ENCODE results near the gene CPNE1.

The CPNE1 gene

DNA sequence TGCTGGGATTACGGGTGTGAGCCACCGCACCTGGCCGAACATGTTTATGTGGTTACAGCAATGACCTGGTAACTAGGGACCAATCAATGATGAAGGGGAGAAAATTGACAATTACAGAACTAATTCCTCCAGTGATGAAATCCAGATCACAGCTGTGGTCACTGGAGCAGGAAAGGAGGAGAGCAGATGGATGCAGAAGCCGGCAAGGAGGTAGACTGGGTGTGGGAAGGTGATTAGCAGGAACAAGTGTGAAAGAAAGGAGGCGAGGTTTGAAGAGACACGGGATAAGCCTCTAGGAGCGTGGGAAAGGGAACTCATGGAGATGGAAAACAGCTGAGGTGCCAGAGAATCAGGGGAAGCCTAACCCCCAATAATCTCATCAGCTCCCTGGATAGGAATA lies 66.2 kb downstream of the CPNE1 start:
- no peak for DNase-seq

GRCh38 chr20:35597186-35597585 lies 67.5 kb downstream of the CPNE1 start:
- DNase-seq: no peak

DNA sequence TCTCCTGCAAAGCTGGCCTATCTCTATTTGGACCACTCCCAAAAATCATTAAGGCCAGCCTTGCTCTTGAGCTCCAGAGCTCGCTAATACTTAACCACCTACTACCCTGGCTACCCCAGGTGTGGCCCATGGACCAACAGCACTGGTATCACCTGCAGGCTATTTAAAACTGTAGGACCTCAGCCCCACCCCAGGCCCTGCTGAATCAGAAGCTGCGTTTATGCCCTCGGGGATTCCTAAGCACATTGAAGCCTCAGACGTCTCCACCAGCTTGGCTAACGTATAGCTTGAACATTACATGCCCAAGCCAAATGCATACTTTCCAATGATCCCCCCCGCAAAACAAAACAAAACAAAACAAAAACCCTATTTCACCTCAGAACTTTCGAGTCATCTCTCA lies 68.8 kb downstream of the CPNE1 start:
- DNase-seq: no peak

GRCh38 chr20:35595456-35595855 lies 69.2 kb downstream of the CPNE1 start:
- DNase-seq: no peak

DNA sequence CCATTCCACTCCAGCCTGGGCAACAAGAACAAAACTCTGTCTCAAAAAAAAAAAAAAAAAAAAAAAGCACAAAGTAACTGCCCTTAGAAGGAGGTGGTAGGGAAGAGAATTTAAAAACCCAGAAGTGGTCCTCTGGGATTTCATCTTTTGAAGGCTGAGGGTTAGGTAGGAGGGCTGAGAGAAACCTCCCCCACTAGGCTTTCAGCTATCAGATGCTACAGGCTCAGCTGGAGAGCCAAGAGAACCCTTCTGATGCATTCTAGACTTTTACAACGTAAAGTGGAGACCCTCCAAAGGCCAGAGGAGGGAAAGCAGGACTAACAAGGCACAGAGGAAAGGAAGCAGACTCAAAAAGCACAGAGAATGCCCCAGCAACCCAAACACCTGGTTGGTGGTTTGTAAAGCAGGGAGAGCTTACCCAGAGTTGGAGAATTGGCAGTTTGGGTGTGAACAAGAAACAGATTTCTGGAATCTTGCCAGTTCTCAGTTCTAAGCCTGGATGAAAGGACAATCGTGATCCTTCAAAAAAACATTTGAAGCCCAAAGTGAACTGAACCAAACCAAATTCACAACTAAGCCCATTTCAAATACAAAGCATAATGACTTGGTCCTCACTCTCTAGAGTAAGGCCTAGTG lies 72.2 kb downstream of the CPNE1 start:
- no peak for DNase-seq

- no peak for DNase-seq
These were observed 76.3 kb downstream of the CPNE1 start for GRCh38 chr20:35588397-35588796.

- DNase-seq: no peak
These were observed 77.3 kb downstream of the CPNE1 start for GRCh38 chr20:35587436-35587835.

DNA sequence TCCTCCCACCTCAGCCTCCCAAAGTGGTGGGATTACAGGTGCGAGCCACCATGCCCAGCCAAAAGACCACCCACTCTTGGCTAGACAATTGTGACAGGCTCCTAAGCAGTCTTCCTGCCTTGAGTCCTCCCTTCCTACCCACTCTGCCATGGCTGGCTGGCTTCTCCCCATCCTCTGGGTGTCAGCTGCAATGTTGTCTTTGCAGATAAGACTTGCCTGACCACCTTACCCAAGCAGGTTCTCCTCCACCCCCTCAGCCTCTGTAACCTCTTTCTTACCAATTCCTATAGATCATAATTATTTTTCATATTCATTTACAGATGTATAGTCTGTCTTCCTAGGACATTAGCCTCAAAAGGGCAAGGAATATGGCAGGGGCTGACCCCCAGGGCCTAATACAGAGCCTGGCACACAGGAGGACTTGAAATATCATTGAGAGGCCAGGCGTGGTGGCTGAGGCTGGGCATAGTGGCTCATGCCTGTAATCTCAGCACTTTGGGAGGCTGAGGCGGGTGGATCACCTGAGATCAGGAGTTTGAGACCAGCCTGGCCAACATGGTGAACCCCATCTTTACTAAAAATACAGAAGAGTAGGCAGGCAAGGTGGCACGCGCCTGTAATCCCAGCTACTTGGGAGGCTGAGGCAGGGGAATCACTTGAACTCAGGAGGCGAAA lies 77.8 kb downstream of the CPNE1 start:
- DNase-seq: no peak

DNA sequence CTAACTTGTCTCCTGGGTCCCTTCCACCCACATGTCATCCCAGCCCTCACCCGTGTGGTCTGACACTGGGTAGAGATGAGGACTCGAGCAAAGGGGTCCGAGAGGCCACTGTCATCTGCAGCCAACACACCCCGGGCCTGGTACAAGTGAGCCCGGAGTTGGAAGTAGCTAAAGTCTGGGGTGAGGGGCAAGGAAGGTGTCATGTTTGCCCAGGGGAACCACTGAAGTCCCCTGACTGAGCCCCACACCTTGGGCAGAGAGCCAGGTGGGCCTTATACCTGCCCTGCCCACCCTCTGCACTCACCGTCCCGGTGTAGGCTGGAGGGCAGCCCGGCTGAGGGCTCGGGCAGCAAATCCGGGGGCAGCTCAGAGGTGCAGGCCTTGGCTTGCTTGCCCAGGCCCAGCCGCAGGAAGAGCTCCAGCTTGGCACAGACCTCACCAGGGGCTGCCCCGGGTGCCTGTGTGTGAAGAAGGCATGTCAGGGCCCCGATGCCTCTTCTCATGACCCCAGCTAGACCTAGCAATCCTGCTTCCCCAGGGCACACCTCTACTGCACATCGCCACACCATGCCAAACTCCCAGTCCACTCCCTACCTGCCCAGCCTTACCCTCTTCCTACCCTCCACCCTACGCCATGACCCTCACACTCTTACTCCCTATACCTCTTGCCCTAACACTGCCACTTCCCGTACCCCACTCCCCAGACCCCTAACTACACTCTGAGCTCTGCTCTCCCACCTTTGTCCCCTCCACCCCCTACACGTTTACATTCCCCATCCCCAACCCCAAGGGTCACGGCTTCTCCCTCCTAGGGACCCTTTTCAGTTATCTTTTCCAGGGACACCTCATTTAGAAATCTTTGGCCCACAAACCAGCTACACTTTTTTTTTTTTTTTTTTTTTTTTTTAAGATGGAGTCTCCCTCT lies 80.8 kb downstream of the CPNE1 start:
- no peak for DNase-seq

DNA sequence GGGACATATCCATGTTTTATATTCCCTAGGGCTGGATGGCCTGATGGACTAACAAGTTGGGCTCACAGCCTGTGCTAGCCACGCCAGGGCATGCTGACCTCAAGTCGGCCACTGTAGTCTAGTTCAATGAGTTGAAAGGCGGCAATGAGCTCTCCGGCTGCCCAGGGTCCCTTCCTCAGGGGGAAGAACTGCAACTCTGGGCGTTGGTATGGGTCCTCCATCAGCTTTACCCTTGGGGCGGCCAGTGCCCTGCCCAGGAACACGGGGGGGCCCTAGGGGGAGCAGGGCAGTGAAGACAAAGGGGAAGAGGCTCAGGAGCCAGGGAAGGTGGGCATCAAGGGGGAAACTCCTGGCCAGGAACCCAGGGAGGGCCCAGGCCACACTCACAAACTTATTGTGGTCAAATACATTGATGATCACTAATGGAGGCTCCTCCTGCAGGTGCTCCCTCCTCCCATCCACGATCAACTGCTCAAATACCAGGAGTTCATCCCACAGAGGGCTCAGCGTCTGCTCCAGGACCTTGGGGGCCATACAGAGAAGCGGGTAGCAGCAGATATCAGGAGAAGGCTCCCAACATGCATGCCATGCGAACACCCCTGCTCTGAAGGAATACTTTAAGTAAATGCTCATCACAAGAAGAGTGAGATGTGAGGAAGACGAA lies 81.8 kb downstream of the CPNE1 start:
- DNase-seq: no peak

- no peak for DNase-seq
These were observed 82.6 kb downstream of the CPNE1 start for GRCh38 chr20:35582131-35582530.

GRCh38 chr20:35579196-35579595 lies 85.5 kb downstream of the CPNE1 start:
- no peak for DNase-seq

GRCh38 chr20:35578469-35578868 lies 86.2 kb downstream of the CPNE1 start:
- no peak for DNase-seq

DNA sequence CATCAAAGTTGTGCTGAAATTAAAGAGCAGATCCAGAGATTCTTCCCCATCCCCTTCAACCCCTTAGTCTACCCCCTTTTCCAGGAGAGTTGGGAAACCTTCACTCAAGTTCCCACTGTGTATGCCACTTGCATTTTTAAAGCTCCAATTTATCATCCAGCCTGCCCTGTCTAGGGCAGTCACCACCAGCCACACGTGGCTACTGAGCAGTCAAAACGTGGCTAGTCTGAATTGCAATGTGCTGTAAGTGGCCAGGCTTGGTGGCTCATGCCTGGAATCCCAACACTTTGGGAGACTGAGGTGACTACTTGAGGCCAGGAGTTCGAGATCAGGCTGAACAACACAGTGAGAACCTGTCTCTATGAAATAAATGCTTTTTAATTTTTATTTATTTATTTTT lies 87.9 kb downstream of the CPNE1 start:
- DNase-seq: no peak

Data from NCI-H526 treated with DMSO at 0.1 percent for 48 hours (cell line).